ENCODE measurements around the gene GSG1L. TPM values are rescaled to one million over a fixed set of nuclear protein-coding genes. Genes with fewer than 3 reads are reported as not detected.

GSG1L gene
- total RNA-seq, 1 experiment from 2014 or later = not detected

GRCh38 chr16:27818246-27818645 lies 245.3 kb downstream of the GSG1L start:
- Histone ChIP-seq H3K27ac (no peak overlapping the region), H3K4me1 (replicated peaks) (no peaks in the 10 kb centered on the region), H3K4me3 (no peak overlapping the region), H3K36me3 (no peaks in the 10 kb centered on the region), H3K9me3 (replicated peaks) (no peaks in the 10 kb centered on the region), H3K27me3 (replicated peaks) (peaks cover 48% of the 10 kb centered on the region)
- DNase-seq (ENCODE audit: low read depth in 1 of 2, low spot score in 2 of 2) = no peak

GRCh38 chr16:27817038-27817437 lies 246.5 kb downstream of the GSG1L start:
- Histone ChIP-seq H3K9me3 (replicated peaks) (no peaks in the 10 kb centered on the region), H3K36me3 (no peaks in the 10 kb centered on the region), H3K27me3 (replicated peaks) (peaks cover 43% of the 10 kb centered on the region), H3K27ac (no peak overlapping the region), H3K4me1 (replicated peaks) (no peaks in the 10 kb centered on the region), H3K4me3 (no peak overlapping the region)
- DNase-seq (ENCODE audit: low read depth in 1 of 2, low spot score in 2 of 2) = no peak

GRCh38 chr16:27816561-27816960 lies 247.0 kb downstream of the GSG1L start:
- H3K27ac ChIP-seq = no peak overlapping the region
- no peaks in the 10 kb centered on the region for H3K9me3 ChIP-seq (replicated peaks)
- peaks cover 43% of the 10 kb centered on the region for H3K27me3 ChIP-seq (replicated peaks)
- no peaks in the 10 kb centered on the region for H3K36me3 ChIP-seq
- H3K4me3 ChIP-seq = no peak overlapping the region
- no peak for DNase-seq (ENCODE audit: low read depth in 1 of 2, low spot score in 2 of 2)
- H3K4me1 ChIP-seq (replicated peaks) = no peaks in the 10 kb centered on the region

DNA sequence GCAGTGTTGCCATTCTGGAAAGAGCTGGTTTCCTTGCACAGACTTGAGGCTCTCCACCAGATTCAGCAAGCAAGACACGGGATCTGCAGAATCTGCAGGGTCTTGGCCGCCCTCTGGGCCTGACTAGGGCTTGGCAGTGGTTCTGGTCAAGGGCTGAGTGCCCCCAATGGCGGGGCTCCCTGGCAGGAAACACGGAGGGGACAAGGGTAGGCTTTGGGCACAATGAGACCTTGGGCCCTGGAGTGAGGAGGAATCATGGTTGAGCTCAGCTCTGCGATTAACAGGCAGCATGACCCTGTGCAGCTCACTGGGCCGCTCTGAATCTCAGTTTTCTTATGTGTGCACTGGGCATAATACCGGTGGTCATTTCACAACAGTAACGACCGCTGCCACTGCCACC lies 249.9 kb downstream of the GSG1L start:
- no peaks in the 10 kb centered on the region for H3K4me1 ChIP-seq (replicated peaks)
- H3K36me3 ChIP-seq = no peaks in the 10 kb centered on the region
- DNase-seq (ENCODE audit: low read depth in 1 of 2, low spot score in 2 of 2) = no peak
- no peak overlapping the region for H3K4me3 ChIP-seq
- no peak overlapping the region for H3K27ac ChIP-seq
- H3K9me3 ChIP-seq (replicated peaks) = no peaks in the 10 kb centered on the region
- H3K27me3 ChIP-seq (replicated peaks) = peaks cover 23% of the 10 kb centered on the region

DNA sequence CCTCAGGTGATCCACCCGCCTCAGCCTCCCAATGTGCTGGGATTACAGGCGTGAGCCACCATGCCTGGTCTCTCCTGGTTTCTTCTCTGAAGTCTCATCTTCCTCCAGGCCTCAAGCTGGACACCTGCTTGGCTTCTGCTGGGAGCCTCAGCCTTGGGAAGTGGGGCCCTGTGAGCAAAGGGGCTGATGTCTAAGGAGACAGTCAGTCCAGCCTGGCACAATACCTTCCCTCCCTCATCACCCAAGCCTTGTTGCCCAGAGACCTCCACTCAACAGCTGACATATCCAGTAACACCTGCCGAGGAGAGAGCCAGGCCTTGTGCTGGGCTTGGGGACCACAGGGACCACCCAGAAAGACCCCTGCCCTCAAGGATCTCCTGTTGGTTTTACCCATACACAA lies 251.6 kb downstream of the GSG1L start:
- no peak overlapping the region for H3K4me3 ChIP-seq
- H3K4me1 ChIP-seq (replicated peaks) = no peaks in the 10 kb centered on the region
- no peaks in the 10 kb centered on the region for H3K36me3 ChIP-seq
- H3K27me3 ChIP-seq (replicated peaks) = peaks cover 13% of the 10 kb centered on the region; the same call in 1 of the 2 replicates
- H3K27ac ChIP-seq = no peak overlapping the region
- DNase-seq (ENCODE audit: low read depth in 1 of 2, low spot score in 2 of 2) = no peak
- no peaks in the 10 kb centered on the region for H3K9me3 ChIP-seq (replicated peaks)

- Histone ChIP-seq H3K9me3 (replicated peaks) (no peaks in the 10 kb centered on the region), H3K4me3 (no peak overlapping the region), H3K4me1 (replicated peaks) (no peaks in the 10 kb centered on the region), H3K27ac (no peak overlapping the region), H3K36me3 (no peaks in the 10 kb centered on the region), H3K27me3 (replicated peaks) (peaks cover 27% of the 10 kb centered on the region)
- DNase-seq (ENCODE audit: low read depth in 1 of 2, low spot score in 2 of 2) = no peak
Measured at GRCh38 chr16:27806986-27807385, 256.5 kb downstream of the GSG1L start.

GRCh38 chr16:27806388-27806787 lies 257.1 kb downstream of the GSG1L start:
- DNase-seq (ENCODE audit: low read depth in 1 of 2, low spot score in 2 of 2) = no peak

DNA sequence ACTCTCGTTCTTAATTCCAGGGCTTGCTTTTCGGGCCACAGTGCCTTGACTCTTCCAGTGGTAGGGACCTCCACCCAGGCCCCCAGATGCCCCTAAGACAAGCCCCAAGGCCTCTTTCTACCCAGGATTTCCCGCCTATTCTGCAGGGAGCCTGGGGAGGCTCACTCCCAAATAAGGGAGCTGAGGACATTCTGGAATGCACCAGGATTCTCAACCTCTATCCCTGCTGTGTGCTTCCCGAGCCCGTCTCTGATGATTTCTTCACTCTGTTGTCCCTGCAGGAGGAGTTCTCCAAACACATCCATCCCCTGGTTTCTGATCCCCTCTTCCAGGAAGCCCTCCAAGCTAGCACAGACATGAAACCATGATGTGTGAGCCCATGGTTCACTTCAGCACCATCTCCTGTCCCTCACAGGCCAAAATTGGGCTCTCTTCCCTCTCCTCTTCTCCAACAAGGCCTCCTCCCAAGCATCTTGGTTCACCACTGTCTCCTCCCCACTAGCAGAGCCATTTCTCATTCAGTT lies 257.6 kb downstream of the GSG1L start:
- no peak for DNase-seq (ENCODE audit: low read depth in 1 of 2, low spot score in 2 of 2)
- H3K4me1 ChIP-seq (replicated peaks) = no peaks in the 10 kb centered on the region
- peaks cover 38% of the 10 kb centered on the region for H3K27me3 ChIP-seq (replicated peaks)
- no peaks in the 10 kb centered on the region for H3K36me3 ChIP-seq
- no peak overlapping the region for H3K4me3 ChIP-seq
- no peak overlapping the region for H3K27ac ChIP-seq
- H3K9me3 ChIP-seq (replicated peaks) = no peaks in the 10 kb centered on the region

More at GRCh38 chr16:27806388-27806787, 257.1 kb downstream of the GSG1L start:
- Histone ChIP-seq H3K27ac (no peak overlapping the region), H3K9me3 (replicated peaks) (no peaks in the 10 kb centered on the region), H3K4me3 (no peak overlapping the region), H3K27me3 (replicated peaks) (peaks cover 33% of the 10 kb centered on the region), H3K4me1 (replicated peaks) (no peaks in the 10 kb centered on the region), H3K36me3 (no peaks in the 10 kb centered on the region)

GRCh38 chr16:27803775-27804549 lies 259.6 kb downstream of the GSG1L start:
- DNase-seq (ENCODE audit: low read depth in 1 of 2, low spot score in 2 of 2) = no peak
- no peak overlapping the region for H3K27ac ChIP-seq
- no peaks in the 10 kb centered on the region for H3K4me1 ChIP-seq (replicated peaks)
- peaks cover 42% of the 10 kb centered on the region for H3K27me3 ChIP-seq (replicated peaks)
- no peak overlapping the region for H3K4me3 ChIP-seq
- H3K36me3 ChIP-seq = no peaks in the 10 kb centered on the region
- no peaks in the 10 kb centered on the region for H3K9me3 ChIP-seq (replicated peaks)

GRCh38 chr16:27802664-27803439 lies 260.7 kb downstream of the GSG1L start:
- H3K27ac ChIP-seq = no peak overlapping the region
- H3K36me3 ChIP-seq = no peaks in the 10 kb centered on the region
- no peaks in the 10 kb centered on the region for H3K9me3 ChIP-seq (replicated peaks)
- no peak for DNase-seq (ENCODE audit: low read depth in 1 of 2, low spot score in 2 of 2)
- H3K27me3 ChIP-seq (replicated peaks) = peaks cover 42% of the 10 kb centered on the region
- no peak overlapping the region for H3K4me3 ChIP-seq
- no peaks in the 10 kb centered on the region for H3K4me1 ChIP-seq (replicated peaks)

- H3K36me3 ChIP-seq = no peaks in the 10 kb centered on the region
- no peak overlapping the region for H3K4me3 ChIP-seq
- no peak for DNase-seq (ENCODE audit: low read depth in 1 of 2, low spot score in 2 of 2)
- H3K27me3 ChIP-seq (replicated peaks) = peaks cover 31% of the 10 kb centered on the region; the same call in 1 of the 2 replicates
- H3K27ac ChIP-seq = no peak overlapping the region
- H3K9me3 ChIP-seq (replicated peaks) = no peaks in the 10 kb centered on the region
- no peaks in the 10 kb centered on the region for H3K4me1 ChIP-seq (replicated peaks)
Measured at GRCh38 chr16:27801289-27801945, 262.1 kb downstream of the GSG1L start.

- no peak for DNase-seq (ENCODE audit: low read depth in 1 of 2, low spot score in 2 of 2)
Measured at GRCh38 chr16:27800817-27801216, 262.7 kb downstream of the GSG1L start.

GRCh38 chr16:27799896-27800295 lies 263.6 kb downstream of the GSG1L start:
- H3K9me3 ChIP-seq (replicated peaks) = no peaks in the 10 kb centered on the region
- no peak overlapping the region for H3K4me3 ChIP-seq
- DNase-seq (ENCODE audit: low read depth in 1 of 2, low spot score in 2 of 2) = no peak
- H3K4me1 ChIP-seq (replicated peaks) = no peaks in the 10 kb centered on the region
- no peaks in the 10 kb centered on the region for H3K36me3 ChIP-seq
- peaks cover 27% of the 10 kb centered on the region; the same call in 1 of the 2 replicates for H3K27me3 ChIP-seq (replicated peaks)
- H3K27ac ChIP-seq = no peak overlapping the region

More at GRCh38 chr16:27800817-27801216, 262.7 kb downstream of the GSG1L start:
- Histone ChIP-seq H3K36me3 (no peaks in the 10 kb centered on the region), H3K27ac (no peak overlapping the region), H3K4me1 (replicated peaks) (no peaks in the 10 kb centered on the region), H3K4me3 (no peak overlapping the region), H3K27me3 (replicated peaks) (peaks cover 27% of the 10 kb centered on the region; the same call in 1 of the 2 replicates), H3K9me3 (replicated peaks) (no peaks in the 10 kb centered on the region)

Data from SJSA1 (cell line).